GM19467 (cell line): ENCODE data around the gene ACP3.

Experiments
- ATAC-seq: cut with Tn5 transposase; IDR thresholded peaks from one replicate; pipeline ENCODE4 v1.9.1; 2021; ENCODE audit warnings: mild to moderate bottlenecking, moderate library complexity; ENCODE audit not compliant: unreplicated experiment

ACP3 gene

DNA sequence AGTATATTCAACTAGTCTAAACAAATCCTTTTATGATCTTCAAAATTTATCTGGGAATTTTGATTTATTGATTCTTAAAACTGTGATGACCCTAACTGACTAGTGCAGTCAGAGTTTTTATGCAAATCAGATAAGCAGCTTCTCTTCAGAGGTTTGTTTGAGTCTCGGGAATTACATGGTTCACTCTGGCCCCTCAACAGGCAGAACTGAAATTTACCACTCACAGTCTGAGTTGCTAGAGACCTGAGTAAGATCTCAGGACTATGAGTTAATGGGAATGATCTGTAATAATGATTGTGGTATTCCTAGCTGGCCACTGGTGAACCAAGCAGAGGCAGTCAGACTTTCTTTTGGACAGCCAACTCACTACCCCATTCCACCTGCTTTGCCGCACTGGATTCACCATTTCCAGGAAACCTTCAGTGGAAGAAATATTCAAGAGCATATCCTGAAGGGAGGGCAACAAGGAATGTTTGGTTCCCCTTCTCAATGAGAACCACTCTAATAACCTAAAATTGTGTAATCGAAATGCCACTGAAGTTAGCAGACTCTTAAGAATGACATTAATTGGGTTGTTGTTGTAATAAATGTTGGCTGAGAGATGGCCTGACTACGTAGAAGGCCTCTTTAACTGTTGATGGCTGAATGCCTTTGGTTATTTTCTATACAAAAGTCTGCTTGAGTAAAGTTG is 88.5 kb downstream of the ACP3 start:
- ATAC-seq: no peak

DNA sequence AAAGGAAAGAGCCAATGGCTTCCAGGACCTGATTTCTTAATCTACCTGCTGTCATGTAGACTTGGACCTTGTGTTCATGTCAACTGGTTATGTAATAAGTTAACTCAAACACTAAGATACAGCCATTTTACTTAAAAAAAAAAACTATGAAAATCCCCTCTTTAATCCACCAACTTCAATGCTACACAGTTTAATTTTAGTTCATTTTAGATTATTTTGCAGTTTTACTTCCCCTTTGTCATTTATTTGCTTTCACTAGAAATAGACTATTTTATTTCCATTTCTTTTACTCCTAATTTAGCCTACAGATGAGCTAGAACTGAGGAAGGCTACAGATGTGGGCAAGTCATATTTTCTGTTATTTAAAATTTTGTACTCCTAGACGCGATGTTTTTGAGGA is 89.4 kb downstream of the ACP3 start:
- ATAC-seq: no peak

DNA sequence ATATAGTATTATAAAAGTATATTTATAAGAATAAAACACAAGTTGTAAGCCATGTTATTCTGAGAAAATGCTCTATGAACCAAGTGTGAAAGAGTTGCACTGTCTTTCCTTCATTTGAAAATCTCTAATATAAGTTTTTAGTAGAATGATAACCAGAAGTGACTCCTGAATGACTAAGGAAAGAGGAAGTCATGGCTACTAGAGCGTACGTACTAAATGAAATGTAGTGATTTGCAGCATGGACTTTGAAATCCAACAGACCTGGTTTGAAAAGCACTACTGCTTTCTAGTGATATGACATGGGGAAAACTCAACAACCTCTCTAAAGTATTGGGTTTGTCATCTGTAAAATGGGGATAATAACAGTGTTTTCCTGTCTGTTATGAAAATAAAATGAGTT is 89.8 kb downstream of the ACP3 start:
- ATAC-seq: no peak
